Choroid plexus epithelial cell (primary cell): ENCODE measurements around the gene RFTN1.

Experiments used
- DNase-seq: peaks from one replicate; pipeline ENCODE4 v3.0.0-alpha.2; 2010; ENCODE audit warnings: low read depth
- H3K4me3 ChIP-seq: 2 replicates; pipeline ENCODE4 v1.5.1; 2011; ENCODE audit warnings: low read depth, mild to moderate bottlenecking, control low read depth, low read length, moderate library complexity
- CTCF ChIP-seq: conservative IDR thresholded peaks from 2 replicates; pipeline ENCODE4 v1.5.1; 2011; ENCODE audit warnings: low read depth, mild to moderate bottlenecking, control low read depth, inconsistent platforms, low read length, moderate library complexity

Gene RFTN1

GRCh38 chr3:16466822-16467221, 46.7 kb downstream of the RFTN1 start:
- no peak overlapping the region for H3K4me3 ChIP-seq
- TF ChIP-seq CTCF: no peak
- DNase-seq: no peak

GRCh38 chr3:16464511-16465148, 48.9 kb downstream of the RFTN1 start:
- no peak for TF ChIP-seq CTCF
- DNase-seq: no peak
- H3K4me3 ChIP-seq: no peak overlapping the region

GRCh38 chr3:16463914-16464313, 49.6 kb downstream of the RFTN1 start:
- no peak for DNase-seq
- H3K4me3 ChIP-seq: no peak overlapping the region
- TF ChIP-seq CTCF: no peak

GRCh38 chr3:16463119-16463518, 50.4 kb downstream of the RFTN1 start:
- H3K4me3 ChIP-seq: no peak overlapping the region
- no peak for DNase-seq
- TF ChIP-seq CTCF: no peak

- H3K4me3 ChIP-seq: no peak overlapping the region
- DNase-seq: no peak
- TF ChIP-seq CTCF: no peak
These were observed 50.8 kb downstream of the RFTN1 start for GRCh38 chr3:16462679-16463078.

GRCh38 chr3:16461463-16462245, 51.8 kb downstream of the RFTN1 start:
- H3K4me3 ChIP-seq: no peak overlapping the region
- TF ChIP-seq CTCF: no peak
- no peak for DNase-seq

GRCh38 chr3:16460886-16461285, 52.6 kb downstream of the RFTN1 start:
- no peak for DNase-seq
- no peak for TF ChIP-seq CTCF
- H3K4me3 ChIP-seq: no peak overlapping the region
